Activated CD8-positive, alpha-beta memory T cell treated with anti-CD3 and anti-CD28 coated beads for 24 hours (primary cell): ENCODE measurements around the gene CPT1B.

ENCODE experiments used
- DNase-seq: peaks from one replicate; pipeline ENCODE4 v3.0.0-alpha.2; 2020

CPT1B gene

GRCh38 chr22:50584106-50585096 is 6.2 kb upstream of the CPT1B start:
- DNase-seq: no peak

GRCh38 chr22:50583294-50583861 is 5.2 kb upstream of the CPT1B start:
- no peak for DNase-seq

GRCh38 chr22:50582493-50583293 is 4.5 kb upstream of the CPT1B start, which contains the start of gene CHKB:
CHKB (minus strand) TSS chr22:50582849; CDS start chr22:50582781, 68 bp downstream.
- DNase-seq: peak; percentile 98

GRCh38 chr22:50581950-50582492 is 3.8 kb upstream of the CPT1B start:
- no peak for DNase-seq

- no peak for DNase-seq
Measured at GRCh38 chr22:50581031-50581949, 3.1 kb upstream of the CPT1B start.

- DNase-seq: no peak
Measured at GRCh38 chr22:50579752-50580151, 1.5 kb upstream of the CPT1B start.

GRCh38 chr22:50578776-50579310 is 616 bp upstream of the CPT1B start:
- DNase-seq: no peak

GRCh38 chr22:50577697-50577986 is 585 bp downstream of the CPT1B start:
- no peak for DNase-seq

GRCh38 chr22:50576806-50577696 is 1.2 kb downstream of the CPT1B start:
- DNase-seq: no peak

GRCh38 chr22:50576070-50576469 is 2.2 kb downstream of the CPT1B start:
- no peak for DNase-seq

GRCh38 chr22:50575426-50575941 is 2.7 kb downstream of the CPT1B start:
- DNase-seq: no peak

GRCh38 chr22:50574383-50574755 is 3.9 kb downstream of the CPT1B start:
- no peak for DNase-seq

- no peak for DNase-seq
Measured at GRCh38 chr22:50573491-50574382, 4.5 kb downstream of the CPT1B start.

- no peak for DNase-seq
Measured at GRCh38 chr22:50572965-50573364, 5.3 kb downstream of the CPT1B start.

- no peak for DNase-seq
Measured at GRCh38 chr22:50571264-50572175, 6.7 kb downstream of the CPT1B start.

- DNase-seq: no peak
Measured at GRCh38 chr22:50570861-50571260, 7.4 kb downstream of the CPT1B start.

- no peak for DNase-seq
Measured at GRCh38 chr22:50569896-50570535, 8.2 kb downstream of the CPT1B start.

- DNase-seq: no peak
Measured at GRCh38 chr22:50569041-50569459, 9.2 kb downstream of the CPT1B start.
